WTC11 (cell line): ENCODE measurements around the gene TMEM135. TPM values are rescaled to one million over a fixed set of nuclear protein-coding genes. Genes with fewer than 3 reads are reported as not detected.

ENCODE experiments used
- ATAC-seq: fragments of 200-7000 bp; cut with Tn5 transposase; 2 replicates; pipeline ENCODE4 v1.10.0; 2021; ENCODE audit warnings: mild to moderate bottlenecking, moderate library complexity
- CTCF ChIA-PET: fragments of 300-600 bp; sonication (Branson Sonifier 250); formaldehyde crosslinking; loops from one replicate; lab custom pipeline; 2021; ENCODE audit warnings: antibody characterized with exemption; lab: Charles Lee
- POLR2A ChIA-PET: fragments of 350-600 bp; sonication (Branson Sonifier 250); formaldehyde crosslinking; loops from one replicate; lab custom pipeline; 2021; ENCODE audit warnings: antibody characterized with exemption; lab: Charles Lee
- DNase-seq: peaks from one replicate; pipeline ENCODE4 v3.0.0; 2021; ENCODE audit warnings: low spot score
- H3K27ac Mint-ChIP-seq: 2 replicates; pipeline ENCODE4 v1.8.0; 2021; ENCODE audit warnings: mixed read lengths
- H3K27me3 Mint-ChIP-seq: 2 replicates; pipeline ENCODE4 v1.8.0; 2021; ENCODE audit warnings: low read depth, mild to moderate bottlenecking, moderate library complexity, mixed read lengths
- H3K36me3 Mint-ChIP-seq: 2 replicates; pipeline ENCODE4 v1.8.0; 2021; ENCODE audit warnings: mixed read lengths
- H3K4me1 Mint-ChIP-seq: 2 replicates; pipeline ENCODE4 v1.8.0; 2022; ENCODE audit warnings: mixed read lengths
- H3K4me3 Mint-ChIP-seq: 2 replicates; pipeline ENCODE4 v1.8.0; 2021; ENCODE audit warnings: mild to moderate bottlenecking, moderate library complexity, mixed read lengths
- H3K9me3 Mint-ChIP-seq: 2 replicates; pipeline ENCODE4 v1.8.0; 2021; ENCODE audit warnings: mixed read lengths
- AFF4 ChIP-seq: sonication (generic); formaldehyde crosslinking; IDR thresholded peaks from 2 replicates; pipeline ENCODE4 v1.8.1; 2023; ENCODE audit warnings: mild to moderate bottlenecking, missing genetic modification reagents, borderline replicate concordance
- ATF1 ChIP-seq: sonication (generic); formaldehyde crosslinking; IDR thresholded peaks from 2 replicates; pipeline ENCODE4 v1.8.1; 2023; ENCODE audit warnings: mild to moderate bottlenecking, moderate library complexity, missing genetic modification reagents
- CREM ChIP-seq: sonication (generic); formaldehyde crosslinking; IDR thresholded peaks from 2 replicates; pipeline ENCODE4 v1.8.1; 2022; ENCODE audit warnings: mild to moderate bottlenecking, missing genetic modification reagents, moderate library complexity
- E2F4 ChIP-seq: sonication (generic); formaldehyde crosslinking; IDR thresholded peaks from 2 replicates; pipeline ENCODE4 v1.8.1; 2022; ENCODE audit warnings: low read depth, mild to moderate bottlenecking, moderate library complexity, missing genetic modification reagents, borderline replicate concordance
- ELF4 ChIP-seq: sonication (generic); formaldehyde crosslinking; IDR thresholded peaks from 2 replicates; pipeline ENCODE4 v1.8.1; 2022; ENCODE audit warnings: low read depth, mild to moderate bottlenecking, moderate library complexity, missing genetic modification reagents
- ESRRA ChIP-seq: sonication (generic); formaldehyde crosslinking; IDR thresholded peaks from 2 replicates; pipeline ENCODE4 v1.8.1; 2022; ENCODE audit warnings: mild to moderate bottlenecking, missing genetic modification reagents, borderline replicate concordance
- FOXP4 ChIP-seq: sonication (generic); formaldehyde crosslinking; IDR thresholded peaks from 2 replicates; pipeline ENCODE4 v1.8.0; 2022; ENCODE audit warnings: mild to moderate bottlenecking, missing genetic modification reagents
- GTF2I ChIP-seq: fragments of 250-450 bp; sonication (Bioruptor Pico); conservative IDR thresholded peaks from 2 replicates; pipeline ENCODE4 v1.4.0; 2021; ENCODE audit warnings: mild to moderate bottlenecking
- MXD4 ChIP-seq: fragments of 250-450 bp; sonication (Bioruptor Pico); IDR thresholded peaks from 2 replicates; pipeline ENCODE4 v1.8.0; 2021; ENCODE audit warnings: mild to moderate bottlenecking, moderate library complexity, borderline replicate concordance
- PRRX2 ChIP-seq: fragments of 250-450 bp; sonication (Bioruptor Pico); IDR thresholded peaks from 2 replicates; pipeline ENCODE4 v1.8.0; 2021; ENCODE audit warnings: mild to moderate bottlenecking
- RELA ChIP-seq: sonication (generic); formaldehyde crosslinking; IDR thresholded peaks from 2 replicates; pipeline ENCODE4 v1.8.1; 2022; ENCODE audit warnings: missing genetic modification reagents, mild to moderate bottlenecking, borderline replicate concordance
- RORB ChIP-seq: fragments of 250-450 bp; sonication (Bioruptor Pico); IDR thresholded peaks from 2 replicates; pipeline ENCODE4 v1.9.0; 2021; ENCODE audit warnings: mild to moderate bottlenecking
- ZNF138 ChIP-seq: sonication (generic); formaldehyde crosslinking; conservative IDR thresholded peaks from 2 replicates; pipeline ENCODE4 v1.8.1; 2022; ENCODE audit warnings: mild to moderate bottlenecking, moderate library complexity, missing genetic modification reagents
- ZNF219 ChIP-seq: sonication (generic); formaldehyde crosslinking; IDR thresholded peaks from 2 replicates; pipeline ENCODE4 v1.8.0; 2023; ENCODE audit warnings: missing genetic modification reagents, mild to moderate bottlenecking, borderline replicate concordance
- ZNF232 ChIP-seq: sonication (generic); formaldehyde crosslinking; IDR thresholded peaks from 2 replicates; pipeline ENCODE4 v1.8.0; 2022; ENCODE audit warnings: mild to moderate bottlenecking, missing genetic modification reagents
- ZNF263 ChIP-seq: sonication (generic); formaldehyde crosslinking; IDR thresholded peaks from 2 replicates; pipeline ENCODE4 v1.8.1; 2022; ENCODE audit warnings: low read depth, mild to moderate bottlenecking, moderate library complexity, missing genetic modification reagents
- ZNF423 ChIP-seq: fragments of 250-450 bp; sonication (Bioruptor Pico); IDR thresholded peaks from 2 replicates; pipeline ENCODE4 v2.1.2; 2022; ENCODE audit warnings: mild to moderate bottlenecking, moderate library complexity
- ZNF425 ChIP-seq: fragments of 250-450 bp; sonication (Bioruptor Pico); conservative IDR thresholded peaks from 2 replicates; pipeline ENCODE4 v1.9.0; 2021; ENCODE audit warnings: mild to moderate bottlenecking
- ZNF671 ChIP-seq: fragments of 250-450 bp; sonication (Bioruptor Pico); IDR thresholded peaks from 2 replicates; pipeline ENCODE4 v1.8.0; 2021; ENCODE audit warnings: mild to moderate bottlenecking
- total RNA-seq: library from RNA; stranded (reverse); gene quantifications from 3 replicates; pipeline ENCODE4 v1.2.3, GENCODE V29; 2021
- TF ChIP-seq, protein P1 (sequence below): fragments of 200-600 bp; IDR thresholded peaks from 2 replicates; pipeline ENCODE4 v1.8.0; 2022; ENCODE audit warnings: antibody characterized with exemption
- TF ChIP-seq, protein P2 (sequence below): sonication (generic); formaldehyde crosslinking; IDR thresholded peaks from 2 replicates; pipeline ENCODE4 v1.8.0; 2023; ENCODE audit warnings: missing genetic modification reagents
- TF ChIP-seq, protein P3 (sequence below): sonication (generic); formaldehyde crosslinking; IDR thresholded peaks from 2 replicates; pipeline ENCODE4 v1.8.0; 2022; ENCODE audit warnings: mild to moderate bottlenecking, missing genetic modification reagents

Gene TMEM135
- total RNA-seq, 1 experiment from 2014 or later: 35.8 TPM

DNA sequence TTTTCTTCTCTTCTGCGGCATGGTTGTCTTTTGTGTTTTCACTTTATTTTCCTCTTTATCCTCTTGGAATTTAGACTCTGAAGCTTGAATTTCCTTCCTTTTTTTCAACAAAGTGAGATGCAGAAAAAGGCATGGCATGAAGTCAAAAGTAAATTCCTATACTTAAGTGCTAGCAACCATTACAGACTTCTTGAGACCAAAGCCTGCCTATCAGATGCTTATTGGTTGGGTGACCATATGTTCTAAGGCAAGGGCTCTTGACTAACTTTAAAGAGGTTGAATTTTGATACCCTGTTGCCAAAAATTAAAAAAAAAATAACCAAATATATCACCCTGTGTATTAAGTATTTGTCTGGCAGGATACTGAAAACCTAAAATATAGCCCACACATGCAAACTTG lies 237.4 kb downstream of the TMEM135 start:
- Mint-ChIP-seq H3K27ac (no peak overlapping the region), H3K4me3 (no peak overlapping the region), H3K9me3 (no peaks in the 10 kb centered on the region), H3K27me3 (no peaks in the 10 kb centered on the region), H3K4me1 (peaks cover 15% of the 10 kb centered on the region), H3K36me3 (no peaks in the 10 kb centered on the region)
- DNase-seq (no peak), ATAC-seq (no peak)
- POLR2A ChIA-PET: no interaction called here
- TF ChIP-seq ESRRA: no peak
- TF ChIP-seq AFF4 (CRISPR knock-in tag): no peak
- no peak for TF ChIP-seq ATF1 (CRISPR knock-in tag)
- TF ChIP-seq, protein P1, sequence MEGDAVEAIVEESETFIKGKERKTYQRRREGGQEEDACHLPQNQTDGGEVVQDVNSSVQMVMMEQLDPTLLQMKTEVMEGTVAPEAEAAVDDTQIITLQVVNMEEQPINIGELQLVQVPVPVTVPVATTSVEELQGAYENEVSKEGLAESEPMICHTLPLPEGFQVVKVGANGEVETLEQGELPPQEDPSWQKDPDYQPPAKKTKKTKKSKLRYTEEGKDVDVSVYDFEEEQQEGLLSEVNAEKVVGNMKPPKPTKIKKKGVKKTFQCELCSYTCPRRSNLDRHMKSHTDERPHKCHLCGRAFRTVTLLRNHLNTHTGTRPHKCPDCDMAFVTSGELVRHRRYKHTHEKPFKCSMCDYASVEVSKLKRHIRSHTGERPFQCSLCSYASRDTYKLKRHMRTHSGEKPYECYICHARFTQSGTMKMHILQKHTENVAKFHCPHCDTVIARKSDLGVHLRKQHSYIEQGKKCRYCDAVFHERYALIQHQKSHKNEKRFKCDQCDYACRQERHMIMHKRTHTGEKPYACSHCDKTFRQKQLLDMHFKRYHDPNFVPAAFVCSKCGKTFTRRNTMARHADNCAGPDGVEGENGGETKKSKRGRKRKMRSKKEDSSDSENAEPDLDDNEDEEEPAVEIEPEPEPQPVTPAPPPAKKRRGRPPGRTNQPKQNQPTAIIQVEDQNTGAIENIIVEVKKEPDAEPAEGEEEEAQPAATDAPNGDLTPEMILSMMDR: no peak
- no peak for TF ChIP-seq RELA (CRISPR knock-in tag)
- no peak for TF ChIP-seq CREM (CRISPR knock-in tag)
- TF ChIP-seq ZNF425 (CRISPR knock-in tag): no peak
- no peak for TF ChIP-seq ZNF232 (CRISPR knock-in tag)
- no peak for TF ChIP-seq MXD4 (CRISPR knock-in tag)
- no peak for TF ChIP-seq ZNF671 (CRISPR knock-in tag)
- CTCF ChIA-PET: no interaction called here

- no peak for ATAC-seq
- H3K4me1 Mint-ChIP-seq: peaks cover 3% of the 10 kb centered on the region; the same call in 1 of the 2 replicates
- CTCF ChIA-PET: no interaction called here
- H3K9me3 Mint-ChIP-seq: peaks cover under 1% of the 10 kb centered on the region
- H3K27ac Mint-ChIP-seq: no peak overlapping the region
- no peak overlapping the region for H3K4me3 Mint-ChIP-seq
- peaks cover under 1% of the 10 kb centered on the region; the same call in 1 of the 2 replicates for H3K36me3 Mint-ChIP-seq
- H3K27me3 Mint-ChIP-seq: no peaks in the 10 kb centered on the region
- POLR2A ChIA-PET: no interaction called here
- no peak for DNase-seq
- TF ChIP-seq FOXP4 (no peak), PRRX2 (CRISPR knock-in tag) (no peak), ZNF671 (CRISPR knock-in tag) (no peak), ZNF423 (CRISPR knock-in tag) (no peak), GTF2I (CRISPR knock-in tag) (no peak), E2F4 (no peak), CREM (CRISPR knock-in tag) (no peak), ZNF263 (no peak), ZNF138 (no peak), ELF4 (CRISPR knock-in tag) (no peak), ZNF219 (no peak), RORB (no peak)
- TF ChIP-seq, protein P2, sequence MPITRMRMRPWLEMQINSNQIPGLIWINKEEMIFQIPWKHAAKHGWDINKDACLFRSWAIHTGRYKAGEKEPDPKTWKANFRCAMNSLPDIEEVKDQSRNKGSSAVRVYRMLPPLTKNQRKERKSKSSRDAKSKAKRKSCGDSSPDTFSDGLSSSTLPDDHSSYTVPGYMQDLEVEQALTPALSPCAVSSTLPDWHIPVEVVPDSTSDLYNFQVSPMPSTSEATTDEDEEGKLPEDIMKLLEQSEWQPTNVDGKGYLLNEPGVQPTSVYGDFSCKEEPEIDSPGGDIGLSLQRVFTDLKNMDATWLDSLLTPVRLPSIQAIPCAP (CRISPR knock-in tag): no peak
- TF ChIP-seq, protein P3, sequence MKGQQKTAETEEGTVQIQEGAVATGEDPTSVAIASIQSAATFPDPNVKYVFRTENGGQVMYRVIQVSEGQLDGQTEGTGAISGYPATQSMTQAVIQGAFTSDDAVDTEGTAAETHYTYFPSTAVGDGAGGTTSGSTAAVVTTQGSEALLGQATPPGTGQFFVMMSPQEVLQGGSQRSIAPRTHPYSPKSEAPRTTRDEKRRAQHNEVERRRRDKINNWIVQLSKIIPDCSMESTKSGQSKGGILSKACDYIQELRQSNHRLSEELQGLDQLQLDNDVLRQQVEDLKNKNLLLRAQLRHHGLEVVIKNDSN: no peak
Observed at GRCh38 chr11:87280143-87280542, 242.4 kb downstream of the TMEM135 start.
